Activated T-cell treated with anti-CD3 and anti-CD28 coated beads for 48 hours (primary cell): ENCODE results near the gene COG3.

ENCODE experiments used
- DNase-seq: peaks from one replicate; pipeline ENCODE4 v3.0.0-alpha.2; 2020; ENCODE audit warnings: low read depth

Gene COG3

GRCh38 chr13:45503658-45504057 is 38.9 kb downstream of the COG3 start:
- DNase-seq = no peak

GRCh38 chr13:45506811-45507210 is 42.1 kb downstream of the COG3 start:
- no peak for DNase-seq

- no peak for DNase-seq
Measured at GRCh38 chr13:45508776-45509175, 44.0 kb downstream of the COG3 start.

GRCh38 chr13:45510672-45511071 is 45.9 kb downstream of the COG3 start:
- no peak for DNase-seq

DNA sequence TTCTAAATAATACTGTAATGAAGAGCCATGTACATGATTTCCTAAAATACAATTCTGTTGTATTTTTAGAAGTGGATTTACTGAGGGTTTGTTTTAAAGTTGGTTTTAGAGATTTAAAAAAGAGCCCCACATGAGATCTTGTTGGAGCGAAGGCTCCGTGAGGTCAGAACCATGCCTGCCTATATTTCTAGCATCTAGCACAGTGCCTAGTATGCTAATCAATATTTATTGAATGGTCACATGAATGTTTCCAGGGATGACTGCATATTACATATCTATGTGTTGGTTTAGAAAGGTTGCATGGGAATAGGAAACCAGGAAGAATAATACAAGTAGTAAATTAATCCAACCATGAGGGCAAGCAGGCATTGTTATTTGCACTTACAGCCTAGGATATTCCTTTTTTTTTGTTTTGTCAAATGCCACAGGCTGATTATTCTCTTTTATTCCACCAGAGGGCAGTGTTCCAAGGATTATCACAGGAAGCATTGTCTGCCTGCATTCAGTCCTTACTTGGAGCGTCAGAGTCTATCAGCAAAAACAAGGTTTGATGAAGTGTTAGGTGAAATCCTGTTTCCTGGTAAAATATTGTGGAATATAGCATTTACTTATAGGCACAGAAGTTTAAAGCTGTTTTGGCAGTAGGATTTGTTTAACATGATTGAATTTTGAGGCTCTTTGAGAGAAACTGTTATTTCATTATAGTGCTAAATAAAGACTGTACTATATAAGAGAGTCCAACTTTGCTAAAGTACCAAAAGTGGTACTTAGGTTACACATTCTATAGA is 46.8 kb downstream of the COG3 start:
- no peak for DNase-seq

DNA sequence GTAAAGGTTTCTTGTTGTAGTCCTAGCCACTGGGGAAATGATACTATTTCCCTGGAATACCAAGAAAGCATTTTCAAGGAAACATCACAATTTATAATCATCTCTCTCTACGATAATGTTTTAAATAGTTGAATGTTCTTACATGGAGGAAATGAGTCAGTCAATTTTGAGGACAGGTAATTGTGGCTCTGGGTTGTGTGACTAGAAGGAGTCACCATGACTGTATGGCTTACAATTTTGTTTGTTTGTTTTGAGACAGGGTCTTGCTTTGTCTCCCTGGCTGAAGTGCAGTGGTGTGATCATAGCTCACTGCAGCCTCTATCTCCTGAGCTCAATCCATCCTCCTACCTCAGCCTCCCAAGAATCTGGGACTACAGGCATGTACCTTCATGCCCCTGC is 47.4 kb downstream of the COG3 start:
- DNase-seq = no peak

DNA sequence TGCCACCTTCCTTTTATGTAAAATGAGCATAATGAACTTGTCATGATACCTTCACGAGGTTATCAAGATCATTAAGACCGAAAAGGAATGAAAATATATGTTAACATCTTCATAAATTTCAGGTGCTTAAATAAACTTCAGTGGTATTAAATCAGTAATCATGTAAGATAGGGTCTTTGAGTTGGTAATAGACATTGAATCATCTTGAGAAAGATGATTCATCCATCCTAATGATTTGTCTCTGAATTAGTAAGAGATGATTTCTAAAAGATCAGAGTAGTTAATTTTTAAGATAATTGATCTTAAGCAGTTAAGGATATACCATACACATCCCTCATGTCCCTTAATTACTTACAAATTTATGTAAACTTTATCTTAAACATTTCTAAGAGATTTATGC is 52.0 kb downstream of the COG3 start:
- DNase-seq = no peak

DNA sequence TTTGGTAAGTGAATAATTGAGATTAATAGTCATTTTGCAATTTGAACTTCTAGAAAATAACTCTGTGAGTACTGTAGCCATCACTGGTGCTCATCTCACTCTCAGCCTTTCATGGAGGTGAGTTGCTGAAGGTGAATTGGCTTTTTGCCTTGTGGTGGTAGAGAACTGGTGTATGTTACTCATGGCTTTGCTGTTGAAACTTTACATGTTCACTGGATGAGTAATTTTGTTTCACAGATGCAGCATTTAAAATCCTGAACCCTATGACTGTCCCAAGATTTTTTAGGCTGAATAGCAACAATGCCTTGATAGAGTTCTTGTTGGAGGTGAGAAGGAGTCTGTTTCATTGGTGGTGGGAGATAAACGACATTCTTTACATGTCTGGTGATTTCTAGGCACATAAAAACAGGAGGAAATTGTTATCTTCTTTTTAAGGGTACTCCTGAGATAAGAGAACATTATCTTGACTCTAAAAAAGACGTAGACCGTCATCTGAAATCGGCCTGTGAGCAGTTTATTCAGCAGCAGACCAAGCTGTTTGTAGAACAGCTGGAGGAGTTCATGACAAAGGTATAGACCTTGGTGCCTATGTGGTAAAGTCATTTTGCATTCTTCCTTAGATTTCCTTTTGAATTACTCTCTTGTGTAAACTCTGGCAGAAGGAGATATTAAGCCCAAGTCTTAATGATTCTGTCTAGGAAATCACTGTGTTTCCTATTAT is 53.9 kb downstream of the COG3 start:
- no peak for DNase-seq

DNA sequence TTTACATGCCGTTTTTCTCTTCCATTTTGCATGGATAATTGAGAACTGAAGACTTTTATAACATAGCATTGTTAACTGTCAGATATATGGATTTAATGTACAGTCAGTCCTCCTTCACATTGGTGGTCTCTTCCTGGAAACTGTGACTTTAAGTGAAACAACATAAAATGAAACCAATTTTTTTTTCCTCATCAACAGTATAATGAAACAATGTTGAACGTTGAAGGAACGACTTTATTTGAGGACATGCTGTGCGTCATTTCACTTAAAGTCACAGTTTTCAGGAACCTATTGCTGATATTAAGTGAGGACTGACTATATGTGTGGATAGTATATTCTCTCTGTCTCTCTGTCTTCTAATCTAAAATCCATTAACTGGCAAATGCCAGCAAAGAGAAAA is 54.8 kb downstream of the COG3 start:
- no peak for DNase-seq

GRCh38 chr13:45521297-45521696 is 56.6 kb downstream of the COG3 start:
- no peak for DNase-seq

GRCh38 chr13:45522571-45522970 is 57.8 kb downstream of the COG3 start:
- no peak for DNase-seq

GRCh38 chr13:45527699-45528462 is 63.1 kb downstream of the COG3 start:
- DNase-seq = no peak

GRCh38 chr13:45529758-45530157 is 65.0 kb downstream of the COG3 start:
- DNase-seq = no peak

DNA sequence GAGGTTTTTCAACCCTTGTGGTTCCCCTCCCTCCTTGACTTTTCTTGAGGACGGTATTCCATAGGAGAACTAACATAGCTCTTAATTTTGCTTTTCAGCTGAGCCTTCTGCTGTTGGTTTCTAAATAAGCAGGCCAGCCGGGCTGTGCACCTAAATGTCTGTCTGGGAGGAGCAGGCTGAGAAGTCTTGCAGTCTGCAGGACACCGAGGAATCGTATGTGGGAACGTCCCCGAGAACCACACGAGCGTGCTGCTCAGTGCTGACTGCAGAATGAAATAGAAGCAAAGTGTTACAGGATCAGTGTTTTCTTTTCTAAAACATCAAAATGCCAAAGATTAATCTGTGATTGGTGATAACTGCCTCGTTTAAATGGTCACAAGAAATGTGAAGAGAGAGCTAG is 69.9 kb downstream of the COG3 start:
- no peak for DNase-seq

DNA sequence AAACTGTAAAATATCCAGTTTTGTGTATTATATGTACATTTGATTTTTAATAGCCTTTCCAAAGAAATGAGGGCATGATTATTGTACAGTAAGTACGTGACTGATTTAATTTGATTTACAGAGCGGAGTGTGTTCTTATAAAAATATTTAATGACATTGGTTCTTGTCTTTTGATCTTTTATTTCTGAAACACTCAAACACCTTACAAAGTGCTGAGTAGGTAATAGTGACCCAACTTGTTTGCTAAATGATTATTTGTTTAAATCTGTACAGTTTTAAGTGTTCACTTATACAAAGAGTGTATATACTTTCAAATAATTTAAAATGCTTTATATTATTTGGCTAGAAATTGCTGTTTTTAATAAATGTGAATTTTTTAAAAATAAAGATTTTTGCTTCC is 71.5 kb downstream of the COG3 start:
- DNase-seq = no peak

GRCh38 chr13:45537516-45537915 is 72.8 kb downstream of the COG3 start:
- no peak for DNase-seq

DNA sequence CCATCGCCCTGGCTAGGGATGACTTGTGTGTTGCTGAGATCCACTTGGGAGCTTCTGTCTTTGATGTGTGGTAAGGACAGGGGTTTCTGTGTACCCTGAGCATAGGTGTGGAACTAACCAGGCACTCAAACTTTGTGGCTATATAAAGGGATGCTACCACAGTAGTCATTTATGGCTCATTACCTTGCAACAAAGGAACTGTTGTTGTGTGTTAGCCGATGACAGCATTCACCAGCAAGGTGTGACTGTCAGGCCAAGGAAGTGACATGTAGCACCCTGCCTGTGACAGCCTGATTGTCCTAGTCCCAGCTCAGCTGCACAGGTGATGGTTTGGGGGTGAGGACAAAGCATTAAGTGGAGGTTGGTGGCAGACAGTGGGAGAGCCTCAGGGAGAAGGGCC is 73.6 kb downstream of the COG3 start:
- DNase-seq = no peak

GRCh38 chr13:45540195-45540594 is 75.5 kb downstream of the COG3 start:
- no peak for DNase-seq

DNA sequence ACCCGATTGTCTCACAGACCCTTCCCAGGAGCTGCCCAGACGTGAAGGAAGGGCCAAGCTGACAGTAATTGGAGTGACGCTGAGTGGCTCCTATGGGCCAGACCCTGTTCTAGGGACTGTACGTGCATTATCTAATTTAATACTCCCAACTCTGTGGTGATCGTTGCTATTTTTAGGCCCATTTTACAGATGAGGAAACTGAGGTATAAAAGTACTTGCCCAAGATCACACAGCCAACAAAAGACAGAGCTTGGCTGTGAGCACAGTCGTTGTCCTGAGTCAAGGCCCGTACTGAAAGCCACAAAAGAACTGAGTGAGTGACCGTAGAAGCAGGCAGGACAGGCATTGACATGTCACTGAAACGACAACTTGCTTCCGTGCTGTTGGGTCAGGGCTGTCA is 76.1 kb downstream of the COG3 start:
- DNase-seq = no peak

DNA sequence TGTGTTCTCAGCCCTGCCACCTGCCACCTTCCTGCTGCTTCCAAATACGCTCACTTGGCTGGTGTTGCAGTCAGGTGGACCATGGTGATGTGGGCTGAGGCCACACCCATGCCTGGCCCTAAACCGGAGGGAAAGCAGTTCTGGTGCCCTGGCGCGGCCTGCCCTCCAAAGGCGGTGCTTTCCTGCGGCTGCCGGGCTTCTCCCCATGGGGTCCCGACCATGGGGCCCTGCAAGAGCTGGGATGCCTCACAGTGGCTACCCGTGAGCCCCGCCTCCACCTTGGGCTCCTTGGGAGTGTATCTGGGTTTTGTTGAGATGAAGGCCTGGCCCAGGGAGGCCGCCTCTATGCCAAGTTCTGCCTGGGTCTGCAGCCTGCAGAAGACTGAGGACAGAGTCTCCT is 77.1 kb downstream of the COG3 start:
- no peak for DNase-seq

DNA sequence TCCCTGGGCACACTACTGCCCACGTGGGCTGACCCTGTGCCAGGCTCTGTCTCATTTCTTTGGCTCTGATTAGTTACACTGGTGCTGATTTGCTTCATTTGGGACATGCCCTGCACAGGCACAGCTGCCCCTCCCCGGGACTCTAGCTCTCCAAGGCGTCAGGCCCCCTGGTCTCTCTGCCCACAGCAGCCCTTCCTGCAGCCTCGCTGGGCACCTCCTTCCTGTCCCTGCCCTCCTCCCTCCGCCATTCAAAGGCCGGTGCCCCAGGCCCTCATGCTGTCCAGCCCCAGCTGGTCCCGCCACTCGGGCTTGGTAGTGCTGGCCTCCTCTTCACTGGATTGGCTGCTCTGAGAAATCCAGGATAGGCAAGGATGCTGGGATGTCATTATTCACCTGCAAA is 77.7 kb downstream of the COG3 start:
- no peak for DNase-seq

DNA sequence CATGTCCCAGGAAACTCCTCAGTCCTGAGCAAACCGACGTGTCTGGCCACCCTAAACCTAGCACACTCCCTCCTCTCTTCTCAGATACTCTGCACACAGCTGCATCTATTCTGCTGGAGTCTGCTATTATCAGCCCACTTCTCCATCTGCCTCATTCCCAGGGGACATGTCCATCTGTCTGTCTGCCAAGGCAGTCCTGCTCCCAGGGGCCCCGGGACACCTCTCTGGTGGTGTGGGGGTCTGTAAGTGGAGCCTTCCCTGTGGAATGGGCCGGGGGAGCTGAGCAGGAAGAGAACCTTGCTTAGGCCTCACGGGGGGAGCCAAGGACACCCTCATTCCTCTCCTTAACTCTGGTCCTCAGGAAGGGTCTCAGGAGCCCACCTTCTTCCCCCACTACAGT is 78.1 kb downstream of the COG3 start:
- DNase-seq = no peak

DNA sequence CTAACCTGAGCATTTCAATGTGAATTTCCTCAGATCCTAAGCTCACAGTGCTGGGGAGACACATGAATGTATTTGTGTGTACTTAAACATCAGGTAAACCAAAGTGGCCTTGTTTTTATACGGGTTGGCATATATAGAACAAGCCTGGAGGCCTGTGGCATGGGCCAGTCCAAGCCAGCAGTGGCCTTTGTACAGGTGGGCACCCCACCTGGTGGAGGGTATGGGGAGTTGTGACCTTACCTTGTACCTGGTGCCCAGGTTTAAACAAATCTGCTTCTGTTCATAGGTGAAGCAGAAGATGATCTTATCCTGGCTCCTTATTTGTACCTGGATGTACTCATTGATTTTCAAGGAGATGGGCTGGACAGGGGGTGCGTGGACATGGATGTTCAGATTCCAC is 79.8 kb downstream of the COG3 start:
- no peak for DNase-seq
